RPMI7951 (cell line): Measurements from ENCODE around the gene SMCHD1. TPM values are rescaled to one million over a fixed set of nuclear protein-coding genes. Genes with fewer than 3 reads are reported as not detected.
"Not testable (repeated sequence)": the region's sequence is repeated elsewhere in the genome, so short reads cannot be mapped to it uniquely, and the experiment has no call there.

Experiments
- DNase-seq: peaks from one replicate; pipeline ENCODE4 v3.0.0-alpha.2; 2012; ENCODE audit warnings: low read depth
- total RNA-seq: library from RNA; depleted of rRNA; stranded (reverse); fragments of >200 nt; shearing (Covaris generic); gene quantifications from 2 replicates; pipeline ENCODE4 v1.2.3, GENCODE V29; 2014

Gene SMCHD1
- total RNA-seq, 1 experiment from 2014 or later, result 48.8 TPM

DNA sequence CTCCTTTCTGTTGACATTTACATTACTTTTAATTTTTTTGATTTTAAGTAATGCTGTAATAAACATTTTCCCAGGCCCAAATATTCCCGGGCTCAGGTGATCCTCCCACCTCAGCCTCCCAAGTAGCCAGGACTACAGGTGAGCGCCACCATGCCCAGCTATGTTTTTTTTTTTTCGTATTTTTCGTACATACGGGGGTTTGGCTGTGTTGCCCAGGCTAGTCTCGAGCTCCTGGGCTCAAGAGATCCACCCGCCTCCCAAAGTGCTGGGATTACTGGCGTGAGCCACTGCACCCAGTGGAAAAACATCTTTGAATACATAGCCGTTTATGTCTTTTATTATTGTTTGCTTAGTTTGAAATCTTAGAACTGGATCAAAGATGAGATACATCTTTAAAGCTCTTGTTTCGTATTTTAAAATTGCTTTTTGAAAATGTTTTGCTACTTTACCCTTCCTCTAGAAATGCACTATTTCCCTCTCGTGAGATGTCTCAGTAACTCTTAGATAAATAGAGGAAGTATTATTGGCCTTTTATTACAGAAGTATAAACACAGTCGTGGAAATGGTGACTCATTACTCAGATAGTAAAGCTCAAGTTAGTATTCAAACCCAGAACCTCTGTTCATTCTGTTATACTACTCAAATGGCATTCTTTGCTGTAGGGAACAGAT is 2.4 kb downstream of the SMCHD1 start:
- DNase-seq, result peak; percentile 66

GRCh38 chr18:2660849-2661248 is 5.3 kb downstream of the SMCHD1 start:
- not testable (repeated sequence) for DNase-seq

DNA sequence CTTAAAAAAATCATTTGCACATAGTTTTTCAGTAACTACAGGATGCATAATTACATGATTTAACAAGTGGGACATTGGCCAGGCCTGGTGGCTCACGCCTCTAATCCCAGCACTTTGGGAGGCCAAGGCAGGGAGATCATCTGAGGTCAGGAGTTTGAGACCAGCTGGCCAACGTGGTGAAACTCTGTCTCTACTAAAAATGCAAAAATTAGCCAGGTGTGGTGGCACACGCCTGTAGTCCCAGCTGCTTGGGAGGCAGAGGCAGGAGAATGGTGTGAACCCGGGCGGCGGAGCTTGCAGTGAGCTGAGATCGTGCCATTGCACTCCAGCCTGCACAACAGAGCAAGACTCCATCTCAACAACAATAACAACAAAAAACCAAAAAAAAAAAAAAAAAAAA is 6.8 kb downstream of the SMCHD1 start:
- DNase-seq, result not testable (repeated sequence)

DNA sequence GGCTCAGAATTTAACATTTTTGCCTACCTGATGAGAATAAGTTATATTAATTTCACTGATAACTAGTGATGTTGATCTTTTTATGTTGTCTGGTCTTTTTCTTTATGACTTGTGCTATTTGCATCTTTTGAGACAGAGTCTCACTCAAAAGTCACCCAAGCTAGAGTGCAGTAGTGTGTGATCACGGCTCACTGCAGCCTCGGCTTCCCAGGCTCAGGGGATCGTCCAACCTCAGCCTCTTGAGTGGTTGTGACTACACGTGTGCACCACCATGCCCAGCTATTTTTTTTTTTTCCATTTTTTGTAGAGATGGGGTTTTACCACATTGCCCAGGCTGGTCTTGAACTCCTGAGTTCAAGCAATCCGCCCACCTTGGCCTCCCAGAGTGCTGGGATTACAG is 7.5 kb downstream of the SMCHD1 start:
- DNase-seq, result no peak

DNA sequence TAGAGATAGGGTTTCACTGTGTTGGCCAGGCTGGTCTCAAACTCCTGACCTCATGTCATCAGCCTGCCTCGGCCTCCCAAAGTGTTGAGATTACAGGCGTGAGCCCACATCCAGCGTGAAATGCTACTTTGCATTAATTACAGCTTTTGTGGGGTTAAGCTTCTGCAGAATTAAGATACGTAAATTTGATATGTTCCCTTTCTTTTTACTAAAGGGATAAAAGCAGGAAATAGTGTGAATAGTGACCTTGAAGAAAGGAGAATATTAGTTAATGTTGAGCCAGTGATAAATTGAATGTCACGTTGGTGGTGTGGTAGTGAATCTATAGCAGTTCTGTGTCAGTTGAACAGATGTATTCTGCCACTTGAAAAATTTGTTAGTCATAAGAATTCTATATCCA is 16.9 kb downstream of the SMCHD1 start:
- DNase-seq, result no peak

- DNase-seq, result no peak
Measured at GRCh38 chr18:2672872-2673271, 17.3 kb downstream of the SMCHD1 start.

DNA sequence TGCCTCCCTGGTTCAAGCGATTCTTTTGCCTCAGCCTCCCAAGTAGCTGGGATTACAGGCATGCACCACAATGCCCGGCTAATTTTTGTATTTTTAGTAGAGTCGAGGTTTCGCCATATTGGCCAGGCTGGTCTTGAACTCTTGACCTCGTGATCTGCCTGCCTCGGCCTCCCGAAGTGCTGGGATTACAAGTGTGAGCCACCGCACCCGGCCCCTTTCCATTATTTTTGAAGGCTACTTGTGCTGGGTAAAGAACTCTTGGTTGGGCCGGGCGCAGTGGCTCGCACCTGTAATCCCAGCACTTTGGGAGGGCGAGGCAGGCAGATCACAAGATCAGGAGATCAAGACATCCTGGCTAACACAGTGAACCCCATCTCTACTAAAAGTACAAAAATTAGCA is 23.4 kb downstream of the SMCHD1 start:
- DNase-seq, result not testable (repeated sequence)

- no peak for DNase-seq
Measured at GRCh38 chr18:2680216-2680792, 24.8 kb downstream of the SMCHD1 start.

DNA sequence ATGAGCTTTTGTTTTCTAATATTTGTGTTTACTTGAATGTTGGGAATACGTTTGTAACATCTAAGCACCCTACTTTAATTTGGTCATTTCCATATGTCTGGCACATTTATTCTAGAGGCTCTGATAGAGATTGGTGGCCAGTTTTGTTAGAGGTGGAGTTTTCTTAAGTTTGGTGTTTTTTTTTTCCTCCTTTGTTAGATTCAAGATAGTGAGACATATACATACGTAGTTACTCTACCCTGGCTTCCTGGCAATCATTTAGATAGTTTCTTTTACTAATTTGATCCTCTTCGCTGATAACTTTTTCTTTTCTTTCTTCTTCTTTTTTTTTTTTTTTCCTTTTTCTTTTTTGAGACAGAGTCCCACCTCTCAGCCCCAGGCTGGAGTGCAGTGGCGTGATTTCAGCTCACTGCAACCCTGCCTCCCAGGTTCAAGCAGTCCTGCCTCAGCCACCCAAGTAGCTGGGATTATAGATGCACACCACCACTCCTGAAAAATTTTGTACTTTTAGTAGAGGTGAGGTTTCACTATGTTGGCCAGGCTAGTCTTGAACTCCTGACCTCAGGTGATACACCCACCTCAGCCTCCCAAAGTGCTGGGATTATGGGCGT is 26.6 kb downstream of the SMCHD1 start:
- no peak for DNase-seq

DNA sequence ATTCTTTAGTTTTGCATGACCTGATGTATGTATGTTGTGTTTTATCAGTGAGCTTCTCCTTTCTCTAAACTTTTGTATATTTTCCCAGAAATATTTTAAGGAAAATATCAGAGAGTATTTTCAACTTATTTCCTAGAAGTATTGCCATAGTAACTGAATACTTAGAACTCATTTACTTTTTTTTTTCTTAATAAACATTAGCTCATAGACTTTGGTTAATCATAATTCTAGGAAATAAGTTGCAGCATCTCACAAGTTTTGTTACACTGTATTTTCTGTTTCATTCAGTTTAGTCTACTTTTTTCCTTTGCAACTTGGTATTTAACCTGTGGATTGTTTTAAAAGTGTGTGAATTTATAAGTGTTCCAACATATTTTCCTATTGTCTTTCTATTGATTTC is 27.5 kb downstream of the SMCHD1 start:
- no peak for DNase-seq

- DNase-seq, result peak; percentile 3
Measured at GRCh38 chr18:2686349-2686968, 30.9 kb downstream of the SMCHD1 start.

DNA sequence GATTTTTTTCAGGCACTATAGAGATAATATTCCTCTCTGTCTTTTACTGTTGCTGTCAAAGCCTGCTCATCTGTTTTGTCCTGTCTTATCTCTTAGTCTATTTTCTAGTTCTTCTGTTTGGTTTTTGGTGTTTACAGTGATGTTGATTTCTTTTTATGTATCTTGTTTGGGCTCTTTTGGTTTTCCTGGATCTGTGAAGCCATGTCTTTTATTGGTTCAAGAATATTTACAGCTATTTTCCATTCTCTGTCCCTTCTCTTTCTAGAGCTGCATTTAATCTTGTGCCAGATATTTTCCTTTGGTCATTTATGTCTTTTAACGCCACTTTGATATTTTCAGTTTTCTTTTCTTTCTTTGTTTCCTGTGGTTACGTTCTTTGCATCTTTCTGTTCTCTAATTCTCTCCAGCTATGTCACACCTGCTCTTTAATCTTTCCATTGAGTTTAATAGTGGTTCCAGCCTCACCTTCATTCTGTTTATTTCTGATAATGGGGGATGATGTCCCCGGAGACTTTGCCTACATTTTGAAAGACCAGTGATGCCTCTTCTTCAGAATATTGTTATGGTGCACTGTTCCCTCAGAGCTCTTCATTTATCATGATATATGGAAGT is 32.0 kb downstream of the SMCHD1 start:
- no peak for DNase-seq

GRCh38 chr18:2692508-2692907 is 37.0 kb downstream of the SMCHD1 start:
- no peak for DNase-seq

DNA sequence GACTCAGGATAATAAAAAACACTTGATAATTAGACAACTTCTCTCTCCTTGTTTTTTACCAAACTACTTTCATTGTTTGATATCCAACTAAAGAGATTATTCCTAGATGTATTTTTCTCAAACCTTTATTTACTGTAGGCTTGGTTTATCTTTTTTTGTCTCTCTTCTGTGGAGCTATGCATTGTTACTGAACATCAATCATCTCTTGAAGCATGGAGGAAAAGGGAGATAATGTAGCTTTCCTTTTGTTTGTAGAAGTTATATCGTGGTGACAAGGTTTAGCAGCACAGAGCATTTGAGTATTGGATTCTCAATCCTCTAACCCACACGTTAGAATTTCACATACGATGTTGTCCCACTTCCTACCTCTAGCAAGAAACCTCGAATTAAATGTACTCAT is 41.7 kb downstream of the SMCHD1 start:
- no peak for DNase-seq

GRCh38 chr18:2699001-2699400 is 43.5 kb downstream of the SMCHD1 start:
- no peak for DNase-seq

- no peak for DNase-seq
Measured at GRCh38 chr18:2704541-2704940, 49.0 kb downstream of the SMCHD1 start.

DNA sequence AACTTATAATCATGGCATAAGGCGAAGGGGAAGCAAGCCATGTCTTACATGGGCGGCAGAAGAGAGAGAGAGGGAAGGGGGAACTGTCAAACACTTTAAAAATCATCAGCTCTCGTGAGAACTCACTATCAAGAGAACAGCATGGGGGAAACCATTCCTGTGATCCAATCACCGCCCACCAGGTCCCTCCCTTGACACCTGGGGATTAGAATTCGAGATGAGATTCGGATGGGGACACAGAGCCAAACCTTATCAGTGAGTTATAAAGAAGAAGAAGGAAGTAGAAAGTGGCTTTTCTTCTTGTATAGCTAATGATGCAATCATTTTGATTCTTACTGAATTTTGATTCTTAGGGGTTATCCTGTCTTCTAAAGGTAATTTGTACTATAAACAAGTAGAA is 51.4 kb downstream of the SMCHD1 start:
- DNase-seq, result no peak

GRCh38 chr18:2707551-2708168 is 52.1 kb downstream of the SMCHD1 start:
- no peak for DNase-seq

GRCh38 chr18:2709316-2709715 is 53.8 kb downstream of the SMCHD1 start:
- no peak for DNase-seq

- no peak for DNase-seq
Measured at GRCh38 chr18:2714140-2714539, 58.6 kb downstream of the SMCHD1 start.

DNA sequence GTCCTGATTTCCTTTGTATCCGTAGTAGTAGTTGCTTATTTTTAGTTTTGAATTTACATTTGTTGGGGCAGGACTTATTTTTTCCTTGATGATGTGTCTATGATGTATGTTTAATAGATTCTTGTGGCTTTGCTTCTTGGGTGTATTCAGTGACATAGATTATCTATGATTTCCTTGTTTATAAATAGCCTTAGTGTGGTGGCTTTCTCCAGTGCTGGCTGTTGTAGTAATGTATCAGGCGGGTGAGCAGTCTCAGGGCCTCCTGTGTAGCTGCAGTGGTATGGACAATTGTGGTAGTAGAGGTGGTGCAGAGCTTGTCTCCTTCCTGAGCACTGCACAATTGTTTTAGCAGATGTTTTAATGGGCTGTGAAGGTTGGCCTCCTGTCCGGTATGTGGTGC is 60.5 kb downstream of the SMCHD1 start:
- no peak for DNase-seq
